Gastroesophageal sphincter (tissue), 4 donors: ENCODE results near the gene IQGAP1. TPM values are rescaled to one million over a fixed set of nuclear protein-coding genes. Genes with fewer than 3 reads are reported as not detected.

Experiments used
- ATAC-seq: fragments of 150-250 bp; one replicate; pipeline ENCODE4 v1.9.1; 2016; ENCODE audit warnings: mild to moderate bottlenecking, moderate library complexity
- H3K27ac ChIP-seq, 4 donors: fragments of 200-600 bp; sonication (generic) in 3 of 4; 1 replicate in 3 of 4; 2 replicates in 1 of 4; pipeline ENCODE4 v1.5.1; 2016 to 2019
- H3K27me3 ChIP-seq: fragments of 200-600 bp; sonication (generic); one replicate; pipeline ENCODE4 v1.5.1; 2019
- H3K36me3 ChIP-seq, 2 donors: fragments of 200-600 bp; sonication (generic); one replicate each; pipeline ENCODE4 v1.5.1; 2019; ENCODE audit warnings: control low read depth in 1 of 2
- H3K4me1 ChIP-seq, 3 donors: fragments of 200-600 bp; sonication (generic); 1 replicate in 2 of 3; 2 replicates in 1 of 3; pipeline ENCODE4 v1.5.1; 2016 to 2019; ENCODE audit warnings: control low read depth in 2 of 3
- H3K4me3 ChIP-seq, 2 donors: fragments of 200-600 bp; sonication (generic); one replicate each; pipeline ENCODE4 v1.5.1; 2019; ENCODE audit warnings: mild to moderate bottlenecking in 1 of 2, moderate library complexity in 1 of 2
- H3K9me3 ChIP-seq, 3 donors: fragments of 200-600 bp; sonication (generic); one replicate each; pipeline ENCODE4 v1.5.1; 2017 to 2019; ENCODE audit warnings: control low read depth in 2 of 3
- EP300 ChIP-seq: sonication (generic); formaldehyde crosslinking; IDR thresholded peaks from one replicate; pipeline ENCODE4 v1.6.1; 2017; ENCODE audit warnings: antibody characterized with exemption, mild to moderate bottlenecking
- POLR2A ChIP-seq, 2 donors: fragments of 450-650 bp; IDR thresholded peaks; one replicate each; pipeline ENCODE4 v1.6.1; 2017; ENCODE audit warnings: antibody characterized with exemption in 2 of 2, mild to moderate bottlenecking in 2 of 2, moderate library complexity in 1 of 2
- POLR2AphosphoS5 ChIP-seq: sonication (generic); formaldehyde crosslinking; IDR thresholded peaks from one replicate; pipeline ENCODE4 v1.6.1; 2017; ENCODE audit warnings: antibody characterized with exemption
- WGBS, 2 donors: methylation state at CpG; one replicate each; pipeline ENCODE4 v1.1.5; 2018; ENCODE audit warnings: low coverage in 1 of 2; 5-methylcytosine and 5-hydroxymethylcytosine counted together
- total RNA-seq, 4 donors: library from RNA; depleted of rRNA; stranded (reverse); fragments of >200 nt; gene quantifications; one replicate each; pipeline ENCODE4 v1.1.0, GENCODE V29; 2016
- TF ChIP-seq, protein P1 (sequence below), 4 experiments: fragments of 200-600 bp in 2 of 4; fragments of 450-650 bp in 2 of 4; sonication (generic) in 1 of 4; IDR thresholded peaks; one replicate each; pipeline ENCODE4 v1.5.1; 2017 to 2019; ENCODE audit warnings: antibody characterized with exemption in 4 of 4, mild to moderate bottlenecking in 2 of 4, moderate library complexity in 2 of 4

IQGAP1 gene
- total RNA-seq, 4 donors from 2014 or later: 210 to 360 (median 245) TPM

GRCh38 chr15:90360746-90361145 is 27.3 kb upstream of the IQGAP1 start:
- H3K27ac ChIP-seq: no peak overlapping the region
- H3K4me3 ChIP-seq: no peak overlapping the region
- WGBS, 2 donors: 79 to 86% methylated on average over 7 to 10 of the region's 14 CpGs
- TF ChIP-seq POLR2AphosphoS5 (no peak), EP300 (no peak), POLR2A (IDR thresholded peaks at IDR 0.05) (no peak)
- TF ChIP-seq, protein P1, sequence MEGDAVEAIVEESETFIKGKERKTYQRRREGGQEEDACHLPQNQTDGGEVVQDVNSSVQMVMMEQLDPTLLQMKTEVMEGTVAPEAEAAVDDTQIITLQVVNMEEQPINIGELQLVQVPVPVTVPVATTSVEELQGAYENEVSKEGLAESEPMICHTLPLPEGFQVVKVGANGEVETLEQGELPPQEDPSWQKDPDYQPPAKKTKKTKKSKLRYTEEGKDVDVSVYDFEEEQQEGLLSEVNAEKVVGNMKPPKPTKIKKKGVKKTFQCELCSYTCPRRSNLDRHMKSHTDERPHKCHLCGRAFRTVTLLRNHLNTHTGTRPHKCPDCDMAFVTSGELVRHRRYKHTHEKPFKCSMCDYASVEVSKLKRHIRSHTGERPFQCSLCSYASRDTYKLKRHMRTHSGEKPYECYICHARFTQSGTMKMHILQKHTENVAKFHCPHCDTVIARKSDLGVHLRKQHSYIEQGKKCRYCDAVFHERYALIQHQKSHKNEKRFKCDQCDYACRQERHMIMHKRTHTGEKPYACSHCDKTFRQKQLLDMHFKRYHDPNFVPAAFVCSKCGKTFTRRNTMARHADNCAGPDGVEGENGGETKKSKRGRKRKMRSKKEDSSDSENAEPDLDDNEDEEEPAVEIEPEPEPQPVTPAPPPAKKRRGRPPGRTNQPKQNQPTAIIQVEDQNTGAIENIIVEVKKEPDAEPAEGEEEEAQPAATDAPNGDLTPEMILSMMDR (IDR thresholded peaks at IDR 0.05): no peak
- H3K27me3 ChIP-seq: no peaks in the 10 kb centered on the region
- no peaks in the 10 kb centered on the region for H3K9me3 ChIP-seq
- H3K4me1 ChIP-seq: peaks cover 0 to 32% (median 6%) of the 10 kb centered on the region in 3 donors
- no peak for ATAC-seq
- H3K36me3 ChIP-seq: peaks cover 0 to 11% of the 10 kb centered on the region in 2 donors

GRCh38 chr15:90362936-90363212 is 25.2 kb upstream of the IQGAP1 start:
- Histone ChIP-seq H3K4me1 (peaks cover 8 to 44% (median 9%) of the 10 kb centered on the region in 3 donors), H3K36me3 (peaks cover 0 to 11% of the 10 kb centered on the region in 2 donors), H3K27ac (peak overlapping the region; percentile 12 to 88 (median 81)), H3K27me3 (no peaks in the 10 kb centered on the region), H3K9me3 (no peaks in the 10 kb centered on the region), H3K4me3 (no peak overlapping the region)
- 5 to 7% methylated on average over 2 of the region's 2 CpGs for WGBS, 2 donors
- TF ChIP-seq, protein P1 (IDR thresholded peaks at IDR 0.05): no peak
- peak; percentile 70 for TF ChIP-seq POLR2AphosphoS5
- peak; percentile 80 for ATAC-seq

GRCh38 chr15:90364251-90364650 is 23.8 kb upstream of the IQGAP1 start:
- H3K36me3 ChIP-seq: peaks cover 0 to 11% of the 10 kb centered on the region in 2 donors
- H3K4me3 ChIP-seq: no peak overlapping the region
- TF ChIP-seq, protein P1 (IDR thresholded peaks at IDR 0.05): no peak
- TF ChIP-seq EP300: no peak
- no peak for TF ChIP-seq POLR2A (IDR thresholded peaks at IDR 0.05)
- no peak for TF ChIP-seq POLR2AphosphoS5
- H3K27ac ChIP-seq: peak overlapping the region in 3 of 4 donors; percentile 12 to 88 (median 79)
- ATAC-seq: no peak
- 49 to 54% methylated on average over 3 of the region's 4 CpGs for WGBS, 2 donors
- H3K9me3 ChIP-seq: no peaks in the 10 kb centered on the region
- H3K4me1 ChIP-seq: peaks cover 8 to 53% (median 9%) of the 10 kb centered on the region in 3 donors
- no peaks in the 10 kb centered on the region for H3K27me3 ChIP-seq

DNA sequence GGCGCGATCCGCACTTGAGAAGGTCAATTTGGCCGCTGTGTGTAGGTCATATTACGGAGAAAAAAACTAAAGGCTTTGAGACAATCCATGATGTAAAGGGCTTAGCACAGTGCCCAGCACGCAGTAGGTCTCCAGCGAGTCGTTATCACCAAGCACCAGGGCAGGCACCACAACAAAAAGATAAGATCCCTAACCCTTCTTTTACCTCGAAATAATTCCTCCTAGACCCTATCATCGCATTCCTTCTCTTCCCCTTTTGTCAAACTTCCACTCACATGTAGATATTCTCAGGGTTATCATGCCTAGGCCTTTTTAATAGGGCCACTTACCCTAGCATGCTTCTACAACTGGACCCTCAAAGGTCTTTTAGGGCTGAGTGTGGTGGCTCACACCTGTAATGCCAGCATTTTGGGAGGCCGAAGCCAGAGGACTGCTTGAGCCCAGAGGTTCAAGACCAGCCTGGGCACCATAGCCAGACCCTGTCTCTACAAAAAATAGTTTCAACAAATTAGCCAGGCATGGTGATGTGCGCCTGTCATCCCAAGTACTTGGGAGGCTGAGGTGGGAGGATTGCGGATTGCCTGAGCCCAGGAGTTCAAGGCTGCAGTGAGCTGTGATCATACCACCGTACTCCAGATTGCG is 22.5 kb upstream of the IQGAP1 start:
- Histone ChIP-seq H3K4me1 (peaks cover 8 to 53% (median 9%) of the 10 kb centered on the region in 3 donors), H3K4me3 (no peak overlapping the region), H3K27ac (no peak overlapping the region), H3K27me3 (no peaks in the 10 kb centered on the region), H3K9me3 (no peaks in the 10 kb centered on the region), H3K36me3 (peaks cover 0 to 7% of the 10 kb centered on the region in 2 donors)
- 90 to 100% methylated on average over 5 to 12 of the region's 15 CpGs for WGBS, 2 donors
- no peak for ATAC-seq
- TF ChIP-seq POLR2AphosphoS5 (no peak), POLR2A (IDR thresholded peaks at IDR 0.05) (no peak), EP300 (no peak)
- TF ChIP-seq, protein P1 (IDR thresholded peaks at IDR 0.05): no peak

GRCh38 chr15:90367576-90367975 is 20.5 kb upstream of the IQGAP1 start:
- Histone ChIP-seq H3K36me3 (no peaks in the 10 kb centered on the region), H3K4me1 (peaks cover 6 to 42% (median 8%) of the 10 kb centered on the region in 3 donors), H3K27me3 (no peaks in the 10 kb centered on the region), H3K4me3 (no peak overlapping the region), H3K9me3 (no peaks in the 10 kb centered on the region), H3K27ac (peak overlapping the region; percentile 14 to 76 (median 74))
- ATAC-seq: peak; percentile 75
- 0 to 7% methylated on average over 2 to 3 of the region's 3 CpGs for WGBS, 2 donors
- TF ChIP-seq EP300 (no peak), POLR2A (IDR thresholded peaks at IDR 0.05) (no peak), POLR2AphosphoS5 (peak; percentile 53)
- TF ChIP-seq, protein P1 (IDR thresholded peaks at IDR 0.05): no peak
